GM12801 (cell line): ENCODE results near the gene SS18L1.

Experiments used
- CTCF ChIP-seq: IDR thresholded peaks from one replicate; pipeline ENCODE4 v1.5.1; 2011; ENCODE audit warnings: control low read depth; ENCODE audit not compliant: insufficient read length; ENCODE audit errors: extremely low read depth

Gene SS18L1

GRCh38 chr20:62181808-62182207, 38.2 kb downstream of the SS18L1 start:
- no peak for TF ChIP-seq CTCF

GRCh38 chr20:62182469-62183425, 39.2 kb downstream of the SS18L1 start, which contains the start of gene MTG2:
Gene MTG2, plus strand, starts transcription at chr20:62183028. Its CDS starts 10,393 bp downstream, at chr20:62193421.
- no peak for TF ChIP-seq CTCF

- TF ChIP-seq CTCF = no peak
These were observed 40.0 kb downstream of the SS18L1 start for GRCh38 chr20:62183426-62184142.

- no peak for TF ChIP-seq CTCF
These were observed 42.5 kb downstream of the SS18L1 start for GRCh38 chr20:62186096-62186426.

- no peak for TF ChIP-seq CTCF
These were observed 43.6 kb downstream of the SS18L1 start for GRCh38 chr20:62186887-62187866.

GRCh38 chr20:62190639-62191411, 47.3 kb downstream of the SS18L1 start:
- TF ChIP-seq CTCF = no peak
